Upper lobe of left lung (tissue), 6 donors: ENCODE data around the gene KAT2A. TPM values are rescaled to one million over a fixed set of nuclear protein-coding genes. Genes with fewer than 3 reads are reported as not detected.

Experiments
- ATAC-seq, 2 donors: fragments of 200-7000 bp; cut with Tn5 transposase; one replicate each; pipeline ENCODE4 v1.9.1; 2022; ENCODE audit warnings: mild to moderate bottlenecking in 2 of 2, moderate library complexity in 2 of 2; ENCODE audit not compliant: low FRiP score in 2 of 2
- DNase-seq, 2 donors: peaks; one replicate each; pipeline ENCODE4 v3.0.0-alpha.2; 2019 to 2020
- H3K27ac ChIP-seq, 4 donors: fragments of 200-600 bp; sonication (generic); one replicate each; pipeline ENCODE4 v1.5.1; 2016 to 2019
- H3K27me3 ChIP-seq, 4 donors: fragments of 200-600 bp; sonication (generic); one replicate each; pipeline ENCODE4 v1.5.1; 2017 to 2019
- H3K36me3 ChIP-seq, 4 donors: fragments of 200-600 bp; sonication (generic); one replicate each; pipeline ENCODE4 v1.5.1; 2016 to 2019
- H3K4me1 ChIP-seq, 4 donors: fragments of 200-600 bp; sonication (generic); one replicate each; pipeline ENCODE4 v1.5.1; 2018 to 2019
- H3K4me3 ChIP-seq, 4 donors: fragments of 200-600 bp; sonication (generic); one replicate each; pipeline ENCODE4 v1.5.1; 2017 to 2019; ENCODE audit warnings: mild to moderate bottlenecking in 2 of 4, moderate library complexity in 1 of 4
- H3K9me3 ChIP-seq, 4 donors: fragments of 200-600 bp; sonication (generic); one replicate each; pipeline ENCODE4 v1.5.1; 2018 to 2019
- EP300 ChIP-seq, 4 donors: sonication (generic); formaldehyde crosslinking; IDR thresholded peaks; one replicate each; pipeline ENCODE4 v1.5.1; 2017; ENCODE audit warnings: antibody characterized with exemption in 4 of 4, control low read depth in 2 of 4
- POLR2A ChIP-seq, 4 donors: fragments of 450-650 bp; IDR thresholded peaks; one replicate each; pipeline ENCODE4 v1.5.1; 2016 to 2017; ENCODE audit warnings: antibody characterized with exemption in 4 of 4, mild to moderate bottlenecking in 2 of 4
- POLR2AphosphoS5 ChIP-seq, 2 donors: sonication (generic); formaldehyde crosslinking; IDR thresholded peaks; one replicate each; pipeline ENCODE4 v1.5.1; 2017; ENCODE audit warnings: antibody characterized with exemption in 2 of 2
- whole genome bisulfite sequencing, 2 donors: methylation state at CpG; one replicate each; pipeline ENCODE4 v1.1.5; 2017 to 2018; 5-methylcytosine and 5-hydroxymethylcytosine counted together
- total RNA-seq, 6 donors: library from RNA; depleted of rRNA in 4 of 6; stranded (reverse); fragments of >200 nt in 4 of 6; gene quantifications; one replicate each; pipeline versions ENCODE4 v1.1.0 to v1.2.1, GENCODE V29; 2016 to 2021
- TF ChIP-seq, protein P1 (sequence below), 6 experiments: fragments of 450-650 bp in 4 of 6; fragments of 200-600 bp in 2 of 6; sonication (generic) in 2 of 6; IDR thresholded peaks; one replicate each; pipeline ENCODE4 v1.5.1; 2016 to 2019; ENCODE audit warnings: antibody characterized with exemption in 6 of 6
- donor health status: DM: no; HTN: no; CAD: no; lungs with moderate emphysema.
- donor health status: DM: no; HTN: yes; CAD: no; lungs with severe emphysema.

Gene KAT2A
- total RNA-seq, 6 donors from 2014 or later, result 17.0 to 116 (median 32.5) TPM

DNA sequence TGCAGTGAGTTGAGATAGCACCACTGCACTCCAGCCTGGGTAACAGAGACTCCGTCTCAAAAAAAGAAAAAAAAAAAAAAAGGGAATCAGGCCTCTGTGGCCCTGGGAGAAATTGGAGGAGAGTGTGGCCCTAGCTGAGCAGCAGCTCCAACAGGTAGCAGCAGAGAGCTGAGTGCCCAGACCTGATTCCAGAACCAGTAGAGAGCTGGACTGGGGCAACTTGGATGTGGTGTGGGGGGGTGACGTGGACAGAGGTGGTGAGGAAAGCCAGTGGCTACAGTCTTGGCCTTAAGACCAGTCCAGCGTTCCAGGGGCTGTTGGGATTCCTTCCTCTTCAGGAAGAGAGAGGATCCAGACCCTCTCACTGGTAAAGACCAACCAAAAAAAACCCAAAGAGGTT, 3.1 kb upstream of the KAT2A start:
- peaks cover 28 to 52% (median 42%) of the 10 kb centered on the region in 4 donors for H3K36me3 ChIP-seq

GRCh38 chr17:42122371-42123303, 1.5 kb upstream of the KAT2A start, which contains the start of gene HSPB9:
HSPB9 (plus strand) TSS chr17:42122804; CDS start chr17:42122851, 47 bp downstream.
- peak within 1 kb of the TSS in 3 of 4 donors; percentile 43 to 80 (median 60) for H3K27ac ChIP-seq
- no peak for TF ChIP-seq EP300 (IDR thresholded peaks at IDR 0.05)
- TF ChIP-seq, protein P1, sequence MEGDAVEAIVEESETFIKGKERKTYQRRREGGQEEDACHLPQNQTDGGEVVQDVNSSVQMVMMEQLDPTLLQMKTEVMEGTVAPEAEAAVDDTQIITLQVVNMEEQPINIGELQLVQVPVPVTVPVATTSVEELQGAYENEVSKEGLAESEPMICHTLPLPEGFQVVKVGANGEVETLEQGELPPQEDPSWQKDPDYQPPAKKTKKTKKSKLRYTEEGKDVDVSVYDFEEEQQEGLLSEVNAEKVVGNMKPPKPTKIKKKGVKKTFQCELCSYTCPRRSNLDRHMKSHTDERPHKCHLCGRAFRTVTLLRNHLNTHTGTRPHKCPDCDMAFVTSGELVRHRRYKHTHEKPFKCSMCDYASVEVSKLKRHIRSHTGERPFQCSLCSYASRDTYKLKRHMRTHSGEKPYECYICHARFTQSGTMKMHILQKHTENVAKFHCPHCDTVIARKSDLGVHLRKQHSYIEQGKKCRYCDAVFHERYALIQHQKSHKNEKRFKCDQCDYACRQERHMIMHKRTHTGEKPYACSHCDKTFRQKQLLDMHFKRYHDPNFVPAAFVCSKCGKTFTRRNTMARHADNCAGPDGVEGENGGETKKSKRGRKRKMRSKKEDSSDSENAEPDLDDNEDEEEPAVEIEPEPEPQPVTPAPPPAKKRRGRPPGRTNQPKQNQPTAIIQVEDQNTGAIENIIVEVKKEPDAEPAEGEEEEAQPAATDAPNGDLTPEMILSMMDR (IDR thresholded peaks at IDR 0.05), result no peak
- TF ChIP-seq POLR2A (IDR thresholded peaks at IDR 0.05), result no peak
- peaks cover 17 to 29% (median 20%) of the 10 kb centered on the region in 4 donors for H3K4me1 ChIP-seq
- no peaks in the 10 kb centered on the region for H3K27me3 ChIP-seq
- peaks cover 16 to 43% (median 27%) of the 10 kb centered on the region in 4 donors for H3K36me3 ChIP-seq
- H3K9me3 ChIP-seq, result no peaks in the 10 kb centered on the region
- DNase-seq, result peak; percentile 79 to 89
- WGBS, 2 donors, result 76 to 88% methylated on average over 46 to 59 of the region's 61 CpGs
- peak within 1 kb of the TSS in 2 of 4 donors; percentile 7 to 22 for H3K4me3 ChIP-seq
- peak; percentile 61 to 73 for ATAC-seq

More for the DNA sequence above, 3.1 kb upstream of the KAT2A start:
- no peak overlapping the region for H3K4me3 ChIP-seq
- no peak for DNase-seq
- H3K27ac ChIP-seq, result peak overlapping the region in 1 of 4 donors; percentile 34
- no peaks in the 10 kb centered on the region for H3K9me3 ChIP-seq
- H3K27me3 ChIP-seq, result no peaks in the 10 kb centered on the region
- no peak for TF ChIP-seq EP300 (IDR thresholded peaks at IDR 0.05)
- TF ChIP-seq POLR2A (IDR thresholded peaks at IDR 0.05), result no peak
- TF ChIP-seq, protein P1 (IDR thresholded peaks at IDR 0.05), result no peak
- no peak for TF ChIP-seq POLR2AphosphoS5 (IDR thresholded peaks at IDR 0.05)
- 81 to 94% methylated on average over 3 of the region's 3 CpGs for WGBS, 2 donors
- H3K4me1 ChIP-seq, result peaks cover 25 to 38% (median 27%) of the 10 kb centered on the region in 4 donors
- no peak for ATAC-seq

DNA sequence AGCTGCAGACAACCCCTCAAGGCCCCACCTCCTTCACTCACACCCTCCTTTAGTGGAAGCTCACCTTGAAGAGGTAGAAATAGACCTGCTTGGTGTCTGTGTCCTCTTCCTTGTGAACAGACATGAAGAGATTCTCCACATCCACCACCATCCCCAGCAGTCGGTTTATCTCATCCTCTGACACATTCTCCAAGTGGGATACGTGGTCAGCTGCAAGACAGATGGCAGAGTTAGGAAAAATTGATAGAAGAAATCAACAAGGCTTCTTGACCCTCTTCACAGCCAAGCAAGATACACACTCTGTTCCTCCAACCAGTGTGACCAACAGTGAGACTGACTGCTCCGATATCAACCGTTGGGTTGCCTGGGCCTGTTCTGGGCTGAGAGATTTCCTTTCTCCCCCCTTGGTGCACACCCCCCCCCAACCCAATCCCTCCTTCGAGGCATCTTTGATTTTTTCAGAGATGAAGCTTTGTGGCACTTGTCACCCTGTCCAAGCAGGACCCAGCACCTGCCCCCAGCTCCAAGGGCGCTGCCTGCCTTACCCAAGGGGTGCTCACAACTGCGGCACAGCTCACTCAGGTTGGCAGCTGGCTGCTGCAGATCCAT, 902 bp downstream of the KAT2A start:
- H3K4me3 ChIP-seq, result peak overlapping the region; percentile 82 to 94 (median 88)
- WGBS, 2 donors, result 37 to 62% methylated on average over 5 to 7 of the region's 7 CpGs
- no peak for ATAC-seq
- peaks cover 17 to 35% (median 20%) of the 10 kb centered on the region in 4 donors for H3K4me1 ChIP-seq
- peak overlapping the region in 1 of 4 donors; percentile 43 for H3K27ac ChIP-seq
- H3K36me3 ChIP-seq, result peaks cover 4 to 33% (median 7%) of the 10 kb centered on the region in 4 donors
- H3K27me3 ChIP-seq, result no peaks in the 10 kb centered on the region
- TF ChIP-seq EP300 (IDR thresholded peaks at IDR 0.05) (no peak), POLR2AphosphoS5 (IDR thresholded peaks at IDR 0.05) (no peak), POLR2A (IDR thresholded peaks at IDR 0.05) (no peak)
- TF ChIP-seq, protein P1 (IDR thresholded peaks at IDR 0.05), result no peak
- no peaks in the 10 kb centered on the region for H3K9me3 ChIP-seq
- no peak for DNase-seq

DNA sequence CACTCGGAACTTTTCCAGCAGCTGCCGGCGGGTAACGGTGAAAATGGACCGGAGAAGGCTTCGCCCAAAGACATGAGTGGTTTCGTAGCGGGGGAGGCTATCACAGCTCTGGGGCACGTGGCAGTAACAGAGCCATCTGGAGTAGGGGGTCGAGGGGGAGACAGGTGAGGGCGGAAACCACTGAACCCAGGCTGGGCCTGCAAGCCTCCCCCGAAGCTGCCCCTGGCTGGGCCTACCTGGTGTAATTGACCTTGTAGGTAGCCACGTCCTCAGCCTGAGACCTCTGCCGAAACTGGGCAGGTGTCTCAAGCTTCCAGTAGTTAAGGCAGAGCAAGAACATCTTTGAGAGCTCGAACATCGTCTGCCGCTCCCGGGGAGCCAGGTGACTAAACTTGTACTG, 1.9 kb downstream of the KAT2A start:
- H3K4me1 ChIP-seq, result peaks cover 17 to 35% (median 20%) of the 10 kb centered on the region in 4 donors
- H3K9me3 ChIP-seq, result no peaks in the 10 kb centered on the region
- no peak for ATAC-seq
- no peak overlapping the region for H3K27ac ChIP-seq
- TF ChIP-seq POLR2AphosphoS5 (IDR thresholded peaks at IDR 0.05) (no peak), EP300 (IDR thresholded peaks at IDR 0.05) (no peak), POLR2A (IDR thresholded peaks at IDR 0.05) (no peak)
- TF ChIP-seq, protein P1 (IDR thresholded peaks at IDR 0.05), result no peak
- no peak overlapping the region for H3K4me3 ChIP-seq
- H3K36me3 ChIP-seq, result peaks cover 0 to 28% (median 3%) of the 10 kb centered on the region in 4 donors
- 93 to 96% methylated on average over 16 to 17 of the region's 18 CpGs for WGBS, 2 donors
- H3K27me3 ChIP-seq, result no peaks in the 10 kb centered on the region
- no peak for DNase-seq
